Endothelial cell (in vitro differentiated cells): ENCODE results near the gene METTL13. TPM values are rescaled to one million over a fixed set of nuclear protein-coding genes. Genes with fewer than 3 reads are reported as not detected.
A peak's percentile ranks its signal among the peaks of the same experiment; 100 is the strongest.

Experiments used
- DNase-seq: peaks from one replicate; pipeline ENCODE4 v3.0.0; 2021; ENCODE audit warnings: low spot score
- H3K27ac Mint-ChIP-seq: one replicate; pipeline ENCODE4 v1.8.0; 2021; ENCODE audit warnings: mixed read lengths, inconsistent platforms; ENCODE audit not compliant: unreplicated experiment
- H3K27me3 Mint-ChIP-seq: one replicate; pipeline ENCODE4 v1.8.0; 2021; ENCODE audit warnings: mild to moderate bottlenecking, moderate library complexity, mixed read lengths, inconsistent platforms; ENCODE audit not compliant: unreplicated experiment
- H3K36me3 Mint-ChIP-seq: one replicate; pipeline ENCODE4 v1.8.0; 2021; ENCODE audit warnings: mild to moderate bottlenecking, low read depth, mixed read lengths, inconsistent platforms; ENCODE audit not compliant: unreplicated experiment
- H3K4me1 Mint-ChIP-seq: one replicate; pipeline ENCODE4 v1.8.0; 2021; ENCODE audit warnings: mild to moderate bottlenecking, mixed read lengths, inconsistent platforms; ENCODE audit not compliant: unreplicated experiment
- H3K4me3 Mint-ChIP-seq: one replicate; pipeline ENCODE4 v1.8.0; 2021; ENCODE audit warnings: mild to moderate bottlenecking, mixed read lengths, inconsistent platforms; ENCODE audit not compliant: unreplicated experiment
- H3K9me3 Mint-ChIP-seq: one replicate; pipeline ENCODE4 v1.8.0; 2021; ENCODE audit warnings: mixed read lengths, inconsistent platforms; ENCODE audit not compliant: unreplicated experiment
- total RNA-seq: library from RNA; stranded (reverse); fragmentation: NEBNext Ultra II Directional; extraction: Animal tissue kit (Norgen Biotek cat#: 25700); gene quantifications from one replicate; pipeline ENCODE4 v1.2.1, GENCODE V29; 2021; ENCODE audit not compliant: unreplicated experiment
- TF ChIP-seq, protein P1 (sequence below): fragments of 200-600 bp; sonication (generic); IDR thresholded peaks from one replicate; pipeline ENCODE4 v1.5.0; 2021; ENCODE audit warnings: antibody characterized with exemption; ENCODE audit not compliant: unreplicated experiment

METTL13 gene
- total RNA-seq, 1 donor from 2014 or later: 22.1 TPM

DNA sequence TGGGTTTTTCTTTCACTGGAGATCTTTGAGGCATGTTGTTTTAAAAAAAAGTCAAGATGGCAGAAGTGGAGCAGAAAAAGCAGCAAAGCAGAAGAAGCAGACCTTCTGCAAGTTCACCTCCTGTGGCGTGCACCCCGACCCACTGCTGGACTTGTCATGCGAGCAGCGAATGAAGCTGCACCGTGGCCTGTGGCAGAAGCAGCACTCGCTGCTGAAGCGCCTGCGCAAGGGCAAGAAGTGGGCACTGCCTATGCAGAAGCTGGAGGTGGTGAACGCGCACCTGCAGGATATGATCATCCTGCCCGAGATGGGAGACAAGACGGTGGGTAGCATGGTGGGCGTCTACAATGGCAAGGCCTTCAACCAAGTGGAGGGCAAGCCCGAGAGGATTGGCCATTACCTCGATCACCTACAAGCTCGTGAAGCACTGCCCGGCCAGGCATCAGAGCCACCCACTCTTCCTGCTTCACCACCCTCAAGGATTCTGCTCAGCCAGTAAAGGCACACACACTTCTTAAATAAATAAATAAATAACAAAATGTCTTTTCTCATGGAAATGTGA is 22.1 kb downstream of the METTL13 start:
- peaks cover 1% of the 10 kb centered on the region for H3K27me3 Mint-ChIP-seq
- no peaks in the 10 kb centered on the region for H3K9me3 Mint-ChIP-seq
- no peak for DNase-seq
- TF ChIP-seq, protein P1, sequence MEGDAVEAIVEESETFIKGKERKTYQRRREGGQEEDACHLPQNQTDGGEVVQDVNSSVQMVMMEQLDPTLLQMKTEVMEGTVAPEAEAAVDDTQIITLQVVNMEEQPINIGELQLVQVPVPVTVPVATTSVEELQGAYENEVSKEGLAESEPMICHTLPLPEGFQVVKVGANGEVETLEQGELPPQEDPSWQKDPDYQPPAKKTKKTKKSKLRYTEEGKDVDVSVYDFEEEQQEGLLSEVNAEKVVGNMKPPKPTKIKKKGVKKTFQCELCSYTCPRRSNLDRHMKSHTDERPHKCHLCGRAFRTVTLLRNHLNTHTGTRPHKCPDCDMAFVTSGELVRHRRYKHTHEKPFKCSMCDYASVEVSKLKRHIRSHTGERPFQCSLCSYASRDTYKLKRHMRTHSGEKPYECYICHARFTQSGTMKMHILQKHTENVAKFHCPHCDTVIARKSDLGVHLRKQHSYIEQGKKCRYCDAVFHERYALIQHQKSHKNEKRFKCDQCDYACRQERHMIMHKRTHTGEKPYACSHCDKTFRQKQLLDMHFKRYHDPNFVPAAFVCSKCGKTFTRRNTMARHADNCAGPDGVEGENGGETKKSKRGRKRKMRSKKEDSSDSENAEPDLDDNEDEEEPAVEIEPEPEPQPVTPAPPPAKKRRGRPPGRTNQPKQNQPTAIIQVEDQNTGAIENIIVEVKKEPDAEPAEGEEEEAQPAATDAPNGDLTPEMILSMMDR: no peak
- no peak overlapping the region for H3K4me3 Mint-ChIP-seq
- no peak overlapping the region for H3K27ac Mint-ChIP-seq
- H3K4me1 Mint-ChIP-seq: peaks cover 37% of the 10 kb centered on the region
- peaks cover 1% of the 10 kb centered on the region for H3K36me3 Mint-ChIP-seq

DNA sequence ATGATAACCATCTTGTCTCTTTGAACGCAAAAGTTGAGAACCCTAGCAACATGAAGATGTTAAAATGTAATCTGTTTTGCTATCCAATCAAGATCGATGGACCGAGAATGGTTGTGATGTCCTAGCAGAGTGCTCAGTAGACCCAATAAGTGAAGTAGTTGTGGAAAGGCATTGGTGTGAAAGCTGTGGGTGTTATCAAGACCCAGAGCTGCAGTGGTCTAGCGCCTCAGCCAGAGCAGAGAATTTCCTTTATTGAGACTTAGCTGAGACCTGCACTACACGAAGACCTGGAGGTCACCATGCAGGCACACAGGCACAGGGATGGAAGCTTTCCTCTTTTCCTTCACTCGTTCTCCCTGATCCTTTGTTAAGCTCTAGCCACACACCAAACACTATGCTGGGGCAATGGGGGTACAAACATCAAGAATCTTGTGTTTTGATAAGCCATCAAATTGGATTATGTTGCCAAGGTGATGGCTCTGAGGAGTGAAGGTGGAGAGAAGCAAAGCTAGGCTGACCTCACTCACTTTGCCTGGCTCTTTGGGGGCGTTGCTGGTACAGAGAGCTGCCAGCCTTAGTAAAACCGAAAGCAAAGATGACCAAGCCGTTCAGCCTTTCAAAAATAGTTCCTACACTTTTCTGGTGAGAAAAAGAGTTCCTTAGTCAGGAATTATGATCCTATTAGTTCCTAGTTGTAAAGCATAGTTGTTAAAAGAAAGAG is 24.1 kb downstream of the METTL13 start:
- TF ChIP-seq, protein P1: no peak
- no peaks in the 10 kb centered on the region for H3K36me3 Mint-ChIP-seq
- no peaks in the 10 kb centered on the region for H3K9me3 Mint-ChIP-seq
- peaks cover 37% of the 10 kb centered on the region for H3K4me1 Mint-ChIP-seq
- H3K27ac Mint-ChIP-seq: peak overlapping the region; percentile 24
- DNase-seq: no peak
- no peak overlapping the region for H3K4me3 Mint-ChIP-seq
- peaks cover 1% of the 10 kb centered on the region for H3K27me3 Mint-ChIP-seq

DNA sequence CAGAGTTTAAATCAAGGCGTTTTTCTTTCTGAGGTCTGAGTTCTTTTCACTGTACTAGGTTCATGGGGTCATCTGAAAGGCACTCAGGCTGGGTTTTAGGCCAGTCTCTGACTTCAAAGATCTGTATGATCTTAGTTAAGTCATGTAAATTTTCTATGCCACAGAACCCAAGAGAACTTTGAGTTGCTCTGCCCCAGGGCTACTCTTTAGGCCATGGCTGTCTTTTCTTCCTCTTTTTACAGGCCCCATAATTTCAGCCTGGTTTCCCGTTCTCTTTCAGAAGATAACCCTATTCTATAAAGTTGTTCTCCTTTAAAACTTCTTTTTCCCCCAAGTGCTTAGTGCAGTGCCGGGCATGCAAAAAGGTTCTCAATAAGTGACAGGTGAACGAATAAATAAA is 26.1 kb downstream of the METTL13 start:
- H3K4me1 Mint-ChIP-seq: peaks cover 23% of the 10 kb centered on the region
- no peak overlapping the region for H3K27ac Mint-ChIP-seq
- H3K4me3 Mint-ChIP-seq: no peak overlapping the region
- no peaks in the 10 kb centered on the region for H3K36me3 Mint-ChIP-seq
- H3K9me3 Mint-ChIP-seq: no peaks in the 10 kb centered on the region
- DNase-seq: no peak
- TF ChIP-seq, protein P1: no peak
- peaks cover 1% of the 10 kb centered on the region for H3K27me3 Mint-ChIP-seq

DNA sequence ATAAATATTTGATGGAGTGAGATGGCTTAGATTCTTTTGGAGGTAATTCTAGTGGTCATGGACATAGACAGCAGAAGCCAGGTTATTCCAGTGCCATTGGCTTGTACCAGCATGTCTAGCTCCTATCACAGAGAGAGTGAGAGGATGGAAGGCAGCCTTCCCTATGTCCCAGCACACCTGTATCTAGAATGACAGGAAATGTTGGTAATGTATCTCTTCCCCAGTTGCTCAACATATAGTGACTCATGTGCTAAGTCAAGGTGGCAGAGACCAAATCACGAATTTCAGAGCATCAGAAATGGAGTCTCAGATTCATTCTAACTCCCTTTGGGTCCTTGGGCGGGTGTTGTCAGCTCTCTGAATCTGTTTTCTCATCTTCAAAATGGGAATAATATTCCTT is 28.4 kb downstream of the METTL13 start:
- TF ChIP-seq, protein P1: no peak
- no peak overlapping the region for H3K4me3 Mint-ChIP-seq
- H3K9me3 Mint-ChIP-seq: no peaks in the 10 kb centered on the region
- peaks cover 5% of the 10 kb centered on the region for H3K4me1 Mint-ChIP-seq
- H3K36me3 Mint-ChIP-seq: no peaks in the 10 kb centered on the region
- no peaks in the 10 kb centered on the region for H3K27me3 Mint-ChIP-seq
- no peak overlapping the region for H3K27ac Mint-ChIP-seq
- DNase-seq: no peak

DNA sequence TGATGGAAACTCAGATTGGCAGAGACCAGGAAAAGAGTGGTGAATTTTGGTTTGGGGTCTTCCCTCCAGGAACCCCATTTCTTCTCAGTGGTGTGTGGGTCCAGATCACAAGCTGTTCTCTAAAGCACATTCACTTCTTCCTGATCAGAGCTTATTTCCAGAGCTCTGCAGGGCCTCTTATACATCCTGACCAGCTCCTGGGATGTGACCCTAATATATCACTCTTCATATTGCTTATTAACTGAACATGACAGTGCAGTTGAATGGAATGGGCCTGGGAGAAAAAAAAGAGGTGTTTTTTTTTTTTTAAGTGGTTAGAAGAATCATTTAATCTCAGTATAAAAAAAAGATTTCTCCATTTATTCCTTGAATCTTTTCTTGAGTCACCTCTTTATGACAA is 30.2 kb downstream of the METTL13 start:
- H3K4me3 Mint-ChIP-seq: no peak overlapping the region
- TF ChIP-seq, protein P1: no peak

More for the DNA sequence above, 30.2 kb downstream of the METTL13 start:
- no peaks in the 10 kb centered on the region for H3K4me1 Mint-ChIP-seq
- H3K27ac Mint-ChIP-seq: no peak overlapping the region
- H3K9me3 Mint-ChIP-seq: no peaks in the 10 kb centered on the region
- no peaks in the 10 kb centered on the region for H3K27me3 Mint-ChIP-seq
- no peaks in the 10 kb centered on the region for H3K36me3 Mint-ChIP-seq
- DNase-seq: no peak
